NCI-H1436 (cell line): Measurements from ENCODE around the gene USP19.

Experiments
- DNase-seq: peaks from one replicate; lab custom pipeline; 2025; lab: John Stamatoyannopoulos, UW

Gene USP19

GRCh38 chr3:49104427-49105291 lies 16.0 kb downstream of the USP19 start, which contains the start of gene QARS1:
Gene QARS1, minus strand, starts transcription at chr3:49104757. Its CDS starts 24 bp downstream, at chr3:49104733.
- peak; percentile 74 for DNase-seq

DNA sequence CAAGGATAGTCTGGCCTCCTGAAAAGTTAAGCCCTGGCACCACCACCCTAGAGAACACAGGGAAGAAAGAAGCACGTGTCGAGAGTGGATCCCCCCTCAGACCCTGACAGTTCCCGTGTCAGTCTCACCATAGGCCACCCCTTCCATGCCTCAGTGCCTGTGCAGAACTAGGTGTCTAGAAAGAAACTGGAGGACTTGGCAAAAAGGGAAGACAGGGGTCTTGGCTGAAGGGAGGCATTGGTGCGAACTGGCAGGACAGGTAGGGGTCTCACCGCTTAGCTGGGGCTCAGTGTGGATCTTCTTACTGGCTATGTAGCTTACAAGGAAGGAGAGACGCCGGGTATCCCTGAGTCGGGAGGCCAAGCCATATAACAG lies 16.6 kb downstream of the USP19 start:
- no peak for DNase-seq

- no peak for DNase-seq
Observed at GRCh38 chr3:49100046-49100615, 20.5 kb downstream of the USP19 start.

- no peak for DNase-seq
Observed at GRCh38 chr3:49098910-49099630, 21.6 kb downstream of the USP19 start.

- no peak for DNase-seq
Observed at GRCh38 chr3:49098429-49098828, 22.2 kb downstream of the USP19 start.

DNA sequence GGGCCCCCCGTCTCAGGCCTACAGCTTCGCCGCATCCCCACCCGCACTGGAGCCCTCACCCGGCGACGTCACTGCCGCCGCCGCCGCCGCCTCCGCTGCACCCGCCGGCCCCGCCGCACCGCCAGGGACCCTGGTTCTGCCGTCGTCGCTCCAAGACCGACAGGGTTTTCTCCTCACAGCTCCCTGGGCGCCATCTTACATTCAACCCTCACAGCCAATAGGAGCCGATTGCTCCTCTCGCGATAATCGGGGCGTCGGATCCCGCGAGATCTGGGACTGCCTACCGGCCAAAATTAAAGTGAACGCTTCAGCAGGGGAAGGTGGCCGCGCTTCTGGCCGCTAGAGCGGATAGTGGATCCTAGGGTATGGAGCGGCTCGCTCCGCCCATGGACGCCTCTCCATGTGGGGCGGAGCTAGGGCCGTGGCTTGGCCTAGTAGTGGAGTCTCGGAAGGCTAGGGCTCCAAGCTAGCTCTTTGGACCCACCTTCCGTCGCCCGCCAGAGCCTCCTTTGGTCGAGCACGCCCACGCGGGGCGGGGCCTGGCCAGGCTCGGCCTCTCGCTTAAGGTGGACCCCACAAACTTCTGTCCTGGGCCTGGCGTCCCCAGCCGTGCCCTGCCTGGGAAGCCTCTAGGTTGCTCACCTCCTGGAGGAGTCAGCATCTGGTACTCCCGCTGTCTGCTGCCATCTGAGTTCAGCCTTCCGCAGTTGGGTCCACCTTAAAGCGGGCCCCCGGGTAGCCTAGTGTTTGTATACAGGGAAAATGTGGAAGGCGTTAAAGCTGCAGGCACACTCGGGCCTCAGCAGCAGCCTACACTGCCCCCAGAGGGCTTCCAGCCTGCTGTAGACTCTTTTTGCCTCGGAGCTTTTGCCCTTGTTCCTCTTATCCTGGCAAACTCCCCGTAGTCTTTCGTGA lies 26.5 kb downstream of the USP19 start, which contains the start of gene QRICH1:
Gene QRICH1 (minus strand): TSS at position 219 of the 915 bp plus-strand sequence. CDS start 17,054 bp downstream, outside the sequence.
- DNase-seq = peak; percentile 90

GRCh38 chr3:49092938-49093852 lies 27.4 kb downstream of the USP19 start:
- peak; percentile 44 for DNase-seq

DNA sequence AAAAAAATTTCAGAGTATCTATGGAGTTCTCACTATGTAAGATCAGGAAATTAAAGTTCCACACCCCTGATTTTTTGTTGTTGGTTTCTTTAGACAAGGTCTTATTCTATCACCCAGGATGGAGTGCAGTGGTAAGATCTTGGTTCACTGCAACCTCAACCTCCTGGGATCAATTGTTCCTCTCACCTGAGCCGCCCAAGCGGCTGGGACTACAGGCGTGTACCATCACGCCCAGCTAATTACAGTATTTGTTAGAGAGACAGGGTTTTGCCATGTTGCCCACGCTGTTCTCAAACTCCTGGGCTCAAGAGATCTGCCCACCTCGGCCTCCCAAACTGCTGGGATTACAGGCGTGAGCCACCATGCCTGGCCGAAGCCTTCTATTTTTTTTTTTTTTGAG lies 39.2 kb downstream of the USP19 start:
- DNase-seq = no peak

DNA sequence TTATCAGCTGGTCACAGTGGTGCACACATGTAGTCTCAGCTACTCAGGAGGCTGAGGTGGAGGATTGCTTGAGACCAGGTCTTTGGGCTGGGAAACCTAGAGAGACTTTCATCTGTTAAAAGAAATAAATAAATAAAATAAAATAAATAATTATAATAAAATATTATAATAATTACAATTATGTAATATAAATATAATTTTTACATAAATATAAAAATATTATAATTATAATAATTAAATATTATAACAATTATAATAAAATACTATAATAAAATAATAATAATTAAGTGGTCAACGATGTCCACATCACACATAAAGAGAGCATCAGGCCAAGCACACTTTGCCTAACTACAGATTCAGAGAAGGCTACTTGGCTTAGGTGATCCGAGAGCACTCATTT lies 41.4 kb downstream of the USP19 start:
- DNase-seq = no peak

- DNase-seq = no peak
Observed at GRCh38 chr3:49076646-49077045, 44.0 kb downstream of the USP19 start.

DNA sequence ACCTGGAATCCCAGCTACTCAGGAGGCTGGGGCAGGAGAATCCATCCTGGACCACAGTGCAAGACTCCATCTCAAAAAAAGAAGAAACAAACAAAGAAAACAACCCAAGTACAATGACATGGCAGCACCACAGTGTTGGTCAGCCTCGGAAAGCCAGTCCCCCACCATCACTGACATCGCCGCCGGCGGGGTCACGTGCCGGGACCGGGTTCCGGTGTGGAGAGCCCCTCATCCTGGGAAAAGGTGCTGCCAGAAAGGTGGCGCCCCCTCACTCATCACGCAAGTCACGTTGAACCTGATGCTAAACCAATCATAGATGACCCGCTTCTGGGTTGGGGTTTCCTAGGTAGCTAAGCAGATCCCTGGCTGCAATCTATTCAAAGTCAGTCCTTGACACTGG lies 44.5 kb downstream of the USP19 start:
- DNase-seq = no peak
